Raji (cell line): ENCODE measurements around the gene DHRS1.
A peak's percentile ranks its signal among the peaks of the same experiment; 100 is the strongest.

Experiments used
- POLR2A ChIP-seq: IDR thresholded peaks from 2 replicates; pipeline ENCODE4 v1.6.1; 2011; ENCODE audit warnings: low read depth, low read length, control low read depth; ENCODE audit not compliant: insufficient read depth

DHRS1 gene

DNA sequence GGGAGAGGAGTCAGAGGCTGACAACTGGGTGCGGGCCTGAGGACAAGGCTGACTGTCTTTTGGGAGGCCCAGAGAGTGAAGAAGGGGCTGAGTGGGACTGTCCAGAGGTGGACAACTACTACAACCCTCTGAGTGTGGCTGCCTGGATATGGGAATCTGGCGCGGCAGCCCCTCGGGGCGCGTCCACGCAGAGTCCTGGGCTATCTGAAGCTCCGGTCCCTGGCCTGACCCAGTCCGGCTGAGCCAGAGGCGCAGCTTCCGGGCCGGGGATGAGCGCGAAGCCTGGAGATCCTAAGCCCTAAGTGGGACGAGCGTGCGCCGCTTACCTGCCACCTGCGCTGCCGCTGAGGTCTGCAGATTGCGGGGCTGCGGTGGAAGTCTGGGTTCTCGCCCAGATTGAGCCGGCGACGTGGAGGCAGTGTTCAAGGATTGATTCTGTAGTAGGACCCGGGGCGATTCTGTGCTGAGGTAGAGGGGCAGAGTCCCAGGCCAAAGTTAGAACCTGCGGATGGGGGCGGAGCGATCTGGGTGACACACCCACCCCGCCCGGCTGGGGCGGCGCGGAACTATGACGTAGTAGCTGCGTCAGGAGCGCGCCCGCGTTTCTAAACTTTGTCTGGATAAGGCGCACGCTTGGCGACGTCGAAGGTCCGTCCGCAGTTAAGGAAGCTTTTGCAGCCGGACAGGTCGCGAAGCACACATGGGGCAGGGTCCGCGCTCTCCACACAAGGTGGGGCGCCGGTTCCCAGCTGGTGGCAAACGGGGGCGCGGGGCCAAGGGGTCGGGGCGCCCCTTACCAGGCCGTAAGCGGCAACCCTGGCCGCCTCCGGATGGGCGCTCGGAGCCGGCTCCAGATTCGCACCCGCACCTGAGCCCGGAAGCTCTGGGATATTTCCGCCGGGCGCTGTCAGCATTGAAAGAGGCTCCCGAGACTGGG lies at the start of gene DHRS1, which contains the start of gene NOP9:
Gene DHRS1 (minus strand): TSS at position 526 of the 937 bp plus-strand sequence. CDS start 674 bp downstream, outside the sequence.
Gene NOP9 (plus strand): TSS at position 596 of the 937 bp plus-strand sequence. CDS start 105 bp downstream, at position 701.
- peak; percentile 82 for TF ChIP-seq POLR2A

DNA sequence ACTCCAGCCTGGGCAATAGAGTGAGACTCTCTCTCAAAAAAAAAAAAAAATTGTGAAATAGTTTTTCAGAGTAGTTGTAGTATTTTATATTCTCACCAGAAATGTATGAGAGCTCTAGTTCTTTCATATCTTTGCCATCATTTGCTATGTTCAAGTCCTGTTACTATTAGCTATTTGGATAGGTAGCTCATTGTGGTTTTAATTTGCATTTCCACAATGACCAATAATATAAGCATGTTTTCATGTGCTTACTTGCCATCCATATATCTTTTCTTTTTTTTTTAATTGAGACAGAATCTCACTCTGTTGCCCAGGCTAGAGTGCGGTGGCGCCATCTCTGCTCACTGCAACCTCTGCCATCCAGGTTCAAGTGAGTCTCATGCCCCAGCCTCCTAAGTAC lies 48.6 kb upstream of the DHRS1 start:
- no peak for TF ChIP-seq POLR2A

GRCh38 chr14:24347134-24347533 lies 47.6 kb upstream of the DHRS1 start:
- TF ChIP-seq POLR2A: no peak

DNA sequence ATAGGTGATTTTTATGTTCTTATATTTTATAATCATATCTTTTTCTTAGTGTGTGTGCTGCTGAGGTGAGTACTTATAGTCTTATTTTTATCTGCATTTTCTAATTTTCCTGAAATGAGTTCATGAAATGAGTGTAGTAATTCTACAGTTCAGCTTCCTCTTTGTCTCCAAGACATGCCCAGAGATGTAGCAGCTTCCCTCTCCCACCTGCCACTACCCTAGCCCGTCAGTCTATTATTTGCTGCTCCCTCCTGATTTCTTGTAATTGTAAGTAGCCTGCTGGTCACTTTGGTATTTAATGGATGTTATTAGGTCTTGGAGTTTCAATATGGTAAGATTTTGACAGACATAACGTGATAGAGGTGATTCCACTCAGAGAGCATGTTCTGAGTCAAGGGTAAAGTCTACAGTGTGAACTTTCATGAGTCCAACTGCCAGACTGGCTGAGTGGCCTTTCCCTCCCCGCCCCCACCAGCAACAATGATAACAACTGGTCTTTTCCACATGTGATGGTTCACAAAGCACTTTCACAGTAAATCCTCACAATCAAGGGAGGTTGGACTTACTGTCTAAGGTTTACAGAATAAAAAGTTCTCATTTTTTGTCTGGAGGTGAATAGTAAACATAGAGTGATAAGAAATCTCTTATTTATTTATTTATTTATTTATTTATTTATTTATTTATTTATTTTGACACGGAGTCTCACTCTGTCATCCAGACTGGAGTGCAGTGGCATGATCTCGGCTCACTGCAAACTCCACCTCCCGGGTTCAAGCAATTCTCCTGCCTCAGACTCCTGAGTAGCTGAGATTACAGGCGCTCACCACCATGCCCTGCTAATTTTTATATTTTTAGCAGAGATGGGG lies 44.4 kb upstream of the DHRS1 start:
- TF ChIP-seq POLR2A: no peak

- no peak for TF ChIP-seq POLR2A
These were observed 43.3 kb upstream of the DHRS1 start for GRCh38 chr14:24342889-24343288.

- no peak for TF ChIP-seq POLR2A
These were observed 41.0 kb upstream of the DHRS1 start for GRCh38 chr14:24340606-24341005.

GRCh38 chr14:24339284-24340151 lies 39.9 kb upstream of the DHRS1 start, which contains the start of gene RIPK3:
TSS of gene RIPK3 (minus strand) at chr14:24339991. CDS start at chr14:24339826, 165 bp downstream.
- peak; percentile 66 for TF ChIP-seq POLR2A

DNA sequence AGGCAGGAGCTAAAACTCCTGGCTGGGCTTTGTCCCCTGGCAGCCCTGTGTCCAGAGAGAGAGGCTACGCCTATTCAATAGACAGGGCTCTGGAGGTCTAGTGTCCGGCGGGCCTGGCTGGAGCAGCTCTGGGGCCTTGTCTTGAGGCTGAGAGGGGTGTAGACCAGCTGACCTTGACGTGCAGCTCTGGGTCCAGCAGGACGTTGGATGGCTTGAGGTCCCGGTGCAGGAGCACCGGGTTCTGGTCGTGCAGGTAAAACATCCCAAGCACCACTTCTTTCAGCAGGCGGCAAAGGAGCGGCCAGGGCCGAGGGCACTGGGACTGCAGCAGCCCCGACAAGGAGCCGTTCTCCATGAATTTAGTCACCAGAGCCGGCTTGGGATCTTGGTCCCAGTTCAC lies 39.3 kb upstream of the DHRS1 start:
- no peak for TF ChIP-seq POLR2A

- TF ChIP-seq POLR2A: no peak
These were observed 38.2 kb upstream of the DHRS1 start for GRCh38 chr14:24337824-24338175.

GRCh38 chr14:24337144-24337823 lies 37.7 kb upstream of the DHRS1 start:
- TF ChIP-seq POLR2A: no peak

GRCh38 chr14:24335461-24336171 lies 36.0 kb upstream of the DHRS1 start:
- TF ChIP-seq POLR2A: no peak

GRCh38 chr14:24334431-24335291 lies 35.1 kb upstream of the DHRS1 start, which contains the start of gene ADCY4:
TSS of gene ADCY4 (minus strand) at chr14:24335071. CDS start at chr14:24334652, 419 bp downstream.
- no peak for TF ChIP-seq POLR2A
